NB4 (cell line): Measurements from ENCODE around the gene MYMK.

Source experiments
- CTCF ChIP-seq: IDR thresholded peaks from one replicate; pipeline ENCODE4 v1.5.1; 2012; ENCODE audit warnings: low read depth, low read length
- MYC ChIP-seq: IDR thresholded peaks from 2 replicates; pipeline ENCODE4 v1.6.1; 2011; ENCODE audit warnings: low read depth, low read length
- POLR2A ChIP-seq: IDR thresholded peaks from 2 replicates; pipeline ENCODE4 v1.6.1; 2011; ENCODE audit warnings: mild to moderate bottlenecking; ENCODE audit not compliant: insufficient read length; ENCODE audit errors: extremely low read depth

GRCh38 chr9:133495327-133496293, 29.1 kb downstream of the MYMK start:
- no peak for TF ChIP-seq CTCF
- TF ChIP-seq POLR2A = no peak
- no peak for TF ChIP-seq MYC
